Measurements from ENCODE around the gene PSKH1.

PSKH1 gene

GRCh38 chr16:67963292-67963661 lies 70.2 kb downstream of the PSKH1 start:
- no peak for DNase-seq (ENCODE audit: extremely low spot score)
- TF ChIP-seq CTCF (IDR thresholded peaks at IDR 0.05; ENCODE audit: control extremely low read depth, extremely low read depth, low read depth, missing control alignments): no peak
- POLR2A ChIA-PET: interaction anchor here (0.8 kb wide), 1 partner anchor 28 kb away, joined by 3 read pairs; no protein-coding TSS in a partner anchor
- CTCF ChIA-PET: interaction anchor here (1.2 to 1.5 kb wide), 2 partner anchors 21 to 77 kb away, joined by 3 to 4 read pairs; no protein-coding TSS in a partner anchor

- CTCF ChIA-PET: interaction anchor here (0.7 to 2.2 kb wide), 3 partner anchors 31 to 77 kb away, joined by 3 to 9 read pairs (median 5); no protein-coding TSS in a partner anchor
- DNase-seq (ENCODE audit: extremely low spot score): no peak
- POLR2A ChIA-PET: interaction anchor here (0.7 kb wide), 1 partner anchor 28 kb away, joined by 3 read pairs; no protein-coding TSS in a partner anchor
- TF ChIP-seq CTCF (IDR thresholded peaks at IDR 0.05; ENCODE audit: control extremely low read depth, extremely low read depth, low read depth, missing control alignments): no peak
Measured at GRCh38 chr16:67963662-67964321, 70.7 kb downstream of the PSKH1 start.

- CTCF ChIA-PET: interaction anchor here (0.7 to 2.2 kb wide), 5 partner anchors 12 to 76 kb away, joined by 3 to 9 read pairs (median 4); no protein-coding TSS in a partner anchor
- POLR2A ChIA-PET: interaction anchor here (0.7 kb wide), 1 partner anchor 29 kb away, joined by 3 read pairs; no protein-coding TSS in a partner anchor
- DNase-seq (ENCODE audit: extremely low spot score): no peak
- no peak for TF ChIP-seq CTCF (IDR thresholded peaks at IDR 0.05; ENCODE audit: control extremely low read depth, extremely low read depth, low read depth, missing control alignments)
Measured at GRCh38 chr16:67964477-67965131, 71.5 kb downstream of the PSKH1 start.

GRCh38 chr16:67965668-67966548 lies 72.9 kb downstream of the PSKH1 start:
- POLR2A ChIA-PET: no interaction called here
- no peak for TF ChIP-seq CTCF (IDR thresholded peaks at IDR 0.05; ENCODE audit: control extremely low read depth, extremely low read depth, low read depth, missing control alignments)
- CTCF ChIA-PET: interaction anchor here (0.8 to 2.2 kb wide), 13 partner anchors 10 to 149 kb away, joined by 3 to 9 read pairs (median 3); partner anchors contain the start of gene LCAT
- DNase-seq (ENCODE audit: extremely low spot score): no peak

GRCh38 chr16:67966549-67967182 lies 73.6 kb downstream of the PSKH1 start:
- ChIA-PET POLR2A (no interaction called here), CTCF (interaction anchor here (0.8 to 2.1 kb wide), 8 partner anchors 11 to 150 kb away, joined by 3 to 6 read pairs (median 3); no protein-coding TSS in a partner anchor)
- no peak for DNase-seq (ENCODE audit: extremely low spot score)
- TF ChIP-seq CTCF (IDR thresholded peaks at IDR 0.05; ENCODE audit: control extremely low read depth, extremely low read depth, low read depth, missing control alignments): no peak

All from GM10248 (cell line).